NT2/D1 (cell line): ENCODE measurements around the gene RBMX2.
"Not testable (repeated sequence)": the region's sequence is repeated elsewhere in the genome, so short reads cannot be mapped to it uniquely, and the experiment has no call there.

Source experiments
- DNase-seq: peaks from one replicate; pipeline ENCODE4 v3.0.0-alpha.2; 2011; ENCODE audit warnings: low read depth, low spot score
- H3K27me3 ChIP-seq: 2 replicates; pipeline ENCODE4 v1.6.0; 2011; ENCODE audit warnings: mild to moderate bottlenecking; ENCODE audit not compliant: insufficient read length, insufficient read depth
- H3K36me3 ChIP-seq: 2 replicates; pipeline ENCODE4 v1.6.1; 2011; ENCODE audit warnings: mild to moderate bottlenecking, low read length, mixed read lengths; ENCODE audit not compliant: insufficient read depth, insufficient read length
- H3K4me1 ChIP-seq: 2 replicates; pipeline ENCODE4 v1.5.1; 2011; ENCODE audit not compliant: insufficient read depth, insufficient read length
- H3K4me3 ChIP-seq: 2 replicates; pipeline ENCODE4 v1.5.1; 2011; ENCODE audit warnings: low read depth; ENCODE audit not compliant: insufficient read length
- H3K9ac ChIP-seq: 2 replicates; pipeline ENCODE4 v1.6.0; 2011; ENCODE audit warnings: low read depth; ENCODE audit not compliant: insufficient read length
- H3K9me3 ChIP-seq: 2 replicates; pipeline ENCODE4 v1.5.1; 2011; ENCODE audit warnings: mild to moderate bottlenecking, low read length; ENCODE audit not compliant: insufficient read depth
- SUZ12 ChIP-seq: IDR thresholded peaks from 2 replicates; pipeline ENCODE4 v1.6.1; 2011; ENCODE audit not compliant: insufficient read length, insufficient read depth; ENCODE audit errors: extremely low read depth
- YY1 ChIP-seq: IDR thresholded peaks from 2 replicates; pipeline ENCODE4 v1.6.1; 2011; ENCODE audit not compliant: insufficient read length, insufficient read depth
- ZNF274 ChIP-seq: IDR thresholded peaks from 2 replicates; pipeline ENCODE4 v1.6.1; 2011; ENCODE audit warnings: mild to moderate bottlenecking, low read depth, low read length

RBMX2 gene, protein sequence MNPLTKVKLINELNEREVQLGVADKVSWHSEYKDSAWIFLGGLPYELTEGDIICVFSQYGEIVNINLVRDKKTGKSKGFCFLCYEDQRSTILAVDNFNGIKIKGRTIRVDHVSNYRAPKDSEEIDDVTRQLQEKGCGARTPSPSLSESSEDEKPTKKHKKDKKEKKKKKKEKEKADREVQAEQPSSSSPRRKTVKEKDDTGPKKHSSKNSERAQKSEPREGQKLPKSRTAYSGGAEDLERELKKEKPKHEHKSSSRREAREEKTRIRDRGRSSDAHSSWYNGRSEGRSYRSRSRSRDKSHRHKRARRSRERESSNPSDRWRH

DNA sequence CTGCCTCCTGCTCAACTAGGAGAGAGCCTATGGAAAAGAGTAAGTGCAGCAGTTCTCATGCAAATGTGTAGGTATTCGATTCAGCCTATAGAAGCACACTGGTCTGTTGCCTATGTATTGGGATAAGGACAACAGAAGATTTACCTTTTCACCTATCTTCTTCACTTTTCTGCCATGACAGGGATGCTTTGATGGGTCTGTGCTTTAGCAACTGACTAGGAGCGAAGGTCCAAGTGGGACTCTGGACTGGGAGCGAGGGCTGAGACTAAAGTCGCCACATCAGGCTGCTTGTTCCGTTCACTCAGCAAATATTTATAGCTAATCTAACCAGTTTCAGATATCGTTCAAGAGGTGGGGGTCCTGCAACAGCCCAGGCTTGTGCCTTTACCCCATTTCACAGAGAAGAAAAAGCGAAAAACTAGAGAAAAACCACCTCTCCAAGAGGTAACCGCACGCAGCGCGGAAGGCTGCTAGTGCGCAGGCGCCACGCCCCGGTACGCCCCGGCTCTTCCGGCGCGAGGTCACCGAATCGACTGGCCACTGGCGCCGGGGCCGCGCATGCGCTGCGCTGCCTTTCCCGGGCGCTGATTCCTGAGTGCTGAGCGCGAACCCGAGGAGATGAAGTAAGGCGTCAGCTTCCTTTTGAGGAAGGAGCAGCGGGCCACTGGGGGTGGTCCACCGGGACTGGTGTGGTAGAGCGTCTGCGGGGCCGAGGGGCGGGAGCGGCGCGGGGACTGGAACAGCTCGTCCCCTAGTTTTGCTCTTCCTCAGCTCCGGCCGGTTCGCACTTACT, at the start of gene RBMX2:
TSS of gene RBMX2 (plus strand) at position 573 of the 793 bp plus-strand sequence. CDS start at position 619, 46 bp downstream.
- DNase-seq, result peak; percentile 33
- no peaks in the 10 kb centered on the region for H3K9me3 ChIP-seq

DNA sequence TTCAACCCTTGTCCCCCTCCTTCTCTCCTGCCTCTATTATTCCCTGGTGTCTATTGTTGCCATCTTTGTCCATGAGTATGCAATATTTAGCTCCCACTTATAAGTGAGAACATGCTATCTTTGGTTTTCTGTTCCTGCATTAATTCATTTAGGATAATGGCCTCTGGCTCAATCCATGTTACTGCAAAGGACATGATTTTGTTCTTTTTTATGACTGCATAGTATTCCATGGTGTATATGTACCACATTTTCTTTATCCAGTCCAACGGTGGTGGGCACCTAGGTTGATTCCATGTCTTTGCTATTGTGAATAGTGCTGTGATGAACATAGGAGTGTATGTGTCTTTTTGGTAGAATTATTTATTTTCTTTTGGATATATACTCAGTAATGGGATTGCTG, 49.7 kb upstream of the RBMX2 start:
- H3K9me3 ChIP-seq, DNase-seq, H3K9ac ChIP-seq, H3K27me3 ChIP-seq, H3K4me3 ChIP-seq, H3K4me1 ChIP-seq, H3K36me3 ChIP-seq: not testable (repeated sequence)

More for the DNA sequence above, at the start of gene RBMX2:
- Histone ChIP-seq H3K27me3 (no peaks in the 10 kb centered on the region), H3K9ac (peak within 1 kb of the TSS; percentile 85), H3K4me1 (no peaks in the 10 kb centered on the region), H3K36me3 (peaks cover 15% of the 10 kb centered on the region), H3K4me3 (peak within 1 kb of the TSS; percentile 56)
- TF ChIP-seq ZNF274 (no peak), SUZ12 (no peak), YY1 (no peak)

DNA sequence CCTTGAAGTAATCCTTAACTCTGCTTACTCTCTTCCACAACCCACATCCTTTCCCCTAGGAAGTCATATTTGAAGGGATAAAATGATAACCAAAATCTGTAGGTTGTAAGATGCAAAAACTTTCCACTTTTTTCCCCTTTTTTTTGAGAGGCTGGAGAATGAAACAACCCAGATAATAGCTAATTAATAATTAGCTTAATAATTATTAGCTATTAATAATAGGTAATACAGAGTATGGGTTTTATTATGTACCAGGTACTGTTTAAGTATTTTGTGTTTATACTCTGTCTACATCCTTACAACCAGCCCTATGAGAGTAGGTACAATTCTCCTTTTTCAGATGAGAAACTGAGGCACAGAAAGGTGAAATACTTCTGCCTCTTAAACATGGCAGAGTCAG, 25.7 kb upstream of the RBMX2 start:
- DNase-seq, result no peak
- no peaks in the 10 kb centered on the region for H3K36me3 ChIP-seq

DNA sequence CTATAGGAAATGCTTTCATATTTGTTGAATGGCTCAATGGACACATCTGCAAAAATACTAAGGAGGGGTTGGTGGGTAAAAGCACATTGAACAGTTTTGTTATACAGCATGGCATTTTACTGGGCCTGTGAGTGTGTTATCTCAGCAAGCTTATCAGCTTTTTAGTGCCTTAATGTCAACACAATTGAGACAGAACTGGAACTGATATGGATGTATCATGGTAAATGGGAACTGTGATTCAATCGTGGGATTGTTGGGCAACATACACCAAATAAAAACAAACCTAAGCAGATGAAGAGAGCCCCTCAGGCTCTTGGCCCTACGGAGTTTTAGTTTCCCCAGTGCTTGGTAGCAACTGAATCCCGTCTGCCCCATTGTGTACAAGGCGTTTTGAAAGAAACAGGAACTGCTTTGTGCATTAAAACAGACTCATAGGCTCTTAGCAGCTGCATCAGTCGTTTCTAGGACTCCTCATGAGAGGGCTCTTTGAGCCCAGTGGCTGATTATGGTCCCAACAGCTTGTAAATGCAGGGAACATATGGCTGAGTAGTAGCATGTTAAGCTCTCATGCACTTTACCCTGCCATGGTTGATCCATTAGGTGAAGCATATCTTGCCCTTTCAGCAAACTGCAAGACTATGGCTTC, 23.6 kb upstream of the RBMX2 start:
- Histone ChIP-seq H3K36me3 (no peaks in the 10 kb centered on the region), H3K27me3 (no peaks in the 10 kb centered on the region), H3K9me3 (no peaks in the 10 kb centered on the region), H3K4me3 (no peak overlapping the region), H3K9ac (no peak overlapping the region), H3K4me1 (no peaks in the 10 kb centered on the region)
- DNase-seq, result no peak
- no peak for TF ChIP-seq ZNF274
- no peak for TF ChIP-seq SUZ12
- TF ChIP-seq YY1, result no peak

More for the DNA sequence above, 25.7 kb upstream of the RBMX2 start:
- H3K9me3 ChIP-seq, result no peaks in the 10 kb centered on the region
- no peak overlapping the region for H3K9ac ChIP-seq
- H3K4me1 ChIP-seq, result no peaks in the 10 kb centered on the region
- TF ChIP-seq ZNF274 (no peak), YY1 (no peak), SUZ12 (no peak)
- no peak overlapping the region for H3K4me3 ChIP-seq
- no peaks in the 10 kb centered on the region for H3K27me3 ChIP-seq

DNA sequence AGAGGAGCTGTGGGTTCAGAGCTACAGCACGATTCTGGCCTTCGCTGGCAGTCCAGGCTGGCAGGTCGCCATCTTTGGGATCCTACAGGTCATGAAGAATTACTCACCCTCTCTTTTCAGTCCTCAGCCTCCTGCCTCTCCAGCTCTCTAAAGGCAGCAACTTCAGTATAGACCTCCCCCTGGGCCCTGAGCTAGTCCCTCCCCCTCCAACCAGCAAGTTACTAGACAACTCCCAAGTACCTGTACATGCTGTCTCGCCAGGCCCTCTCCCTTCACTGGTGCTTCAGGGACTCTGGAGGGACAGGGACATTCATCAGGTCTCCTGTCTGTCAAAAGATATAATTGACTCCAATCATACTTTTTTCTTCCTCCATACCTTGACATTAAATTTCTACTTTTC, 16.3 kb upstream of the RBMX2 start, which contains the start of gene GPR119:
TSS of gene GPR119 (minus strand) at position 155 of the 400 bp plus-strand sequence. CDS start 227 bp downstream, outside the sequence.
- no peaks in the 10 kb centered on the region for H3K36me3 ChIP-seq
- no peaks in the 10 kb centered on the region for H3K4me1 ChIP-seq
- TF ChIP-seq YY1, result no peak
- TF ChIP-seq SUZ12, result no peak
- TF ChIP-seq ZNF274, result no peak
- H3K27me3 ChIP-seq, result no peaks in the 10 kb centered on the region
- no peak within 1 kb of the TSS for H3K9ac ChIP-seq
- H3K9me3 ChIP-seq, result no peaks in the 10 kb centered on the region
- H3K4me3 ChIP-seq, result no peak within 1 kb of the TSS
- no peak for DNase-seq

DNA sequence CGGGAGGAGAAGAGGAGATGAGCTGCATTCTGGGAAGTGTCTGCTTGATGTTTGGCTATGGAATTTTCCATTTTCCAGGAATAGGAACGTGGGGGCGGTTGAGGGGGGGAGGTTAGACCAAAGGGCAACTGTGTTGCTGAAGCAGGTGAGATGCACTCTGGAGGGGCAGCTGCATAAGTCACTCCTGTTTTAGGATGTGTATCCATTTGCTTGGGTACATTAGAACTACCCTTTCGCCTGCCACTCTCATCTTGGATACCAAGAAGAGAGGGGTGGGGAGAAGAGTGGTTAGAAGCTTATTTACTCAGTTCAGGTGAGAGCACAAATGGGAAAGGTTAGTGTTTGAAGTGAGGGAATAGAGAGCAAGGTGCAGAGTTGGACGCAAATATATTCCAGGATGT, 15.4 kb upstream of the RBMX2 start:
- TF ChIP-seq YY1, result no peak
- TF ChIP-seq SUZ12, result no peak
- no peak for TF ChIP-seq ZNF274
- Histone ChIP-seq H3K36me3 (no peaks in the 10 kb centered on the region), H3K27me3 (no peaks in the 10 kb centered on the region), H3K9me3 (no peaks in the 10 kb centered on the region), H3K4me1 (no peaks in the 10 kb centered on the region), H3K4me3 (no peak overlapping the region), H3K9ac (no peak overlapping the region)
- no peak for DNase-seq
